GM18907 (cell line): ENCODE results near the gene ADAMTS16.

Source experiments
- ATAC-seq: cut with Tn5 transposase; IDR thresholded peaks from one replicate; pipeline ENCODE4 v1.9.1; 2021; ENCODE audit warnings: mild to moderate bottlenecking, moderate library complexity; ENCODE audit not compliant: unreplicated experiment

Gene ADAMTS16

GRCh38 chr5:5182508-5183188 lies 42.5 kb downstream of the ADAMTS16 start:
- no peak for ATAC-seq

GRCh38 chr5:5183189-5183699 lies 43.1 kb downstream of the ADAMTS16 start:
- no peak for ATAC-seq

- ATAC-seq, result no peak
Measured at GRCh38 chr5:5183933-5184332, 43.8 kb downstream of the ADAMTS16 start.

- ATAC-seq, result no peak
Measured at GRCh38 chr5:5188376-5189050, 48.4 kb downstream of the ADAMTS16 start.

- ATAC-seq, result no peak
Measured at GRCh38 chr5:5189051-5189430, 48.9 kb downstream of the ADAMTS16 start.

- no peak for ATAC-seq
Measured at GRCh38 chr5:5191906-5192305, 51.8 kb downstream of the ADAMTS16 start.

- ATAC-seq, result no peak
Measured at GRCh38 chr5:5192681-5193080, 52.6 kb downstream of the ADAMTS16 start.

GRCh38 chr5:5195128-5195918 lies 55.2 kb downstream of the ADAMTS16 start:
- ATAC-seq, result no peak

GRCh38 chr5:5198135-5198534 lies 58.0 kb downstream of the ADAMTS16 start:
- ATAC-seq, result no peak

- no peak for ATAC-seq
Measured at GRCh38 chr5:5198815-5199214, 58.7 kb downstream of the ADAMTS16 start.

GRCh38 chr5:5199495-5199894 lies 59.4 kb downstream of the ADAMTS16 start:
- no peak for ATAC-seq

GRCh38 chr5:5200133-5200532 lies 60.0 kb downstream of the ADAMTS16 start:
- no peak for ATAC-seq

- no peak for ATAC-seq
Measured at GRCh38 chr5:5202321-5202720, 62.2 kb downstream of the ADAMTS16 start.

GRCh38 chr5:5203451-5203850 lies 63.3 kb downstream of the ADAMTS16 start:
- no peak for ATAC-seq

- ATAC-seq, result no peak
Measured at GRCh38 chr5:5207828-5208227, 67.7 kb downstream of the ADAMTS16 start.

GRCh38 chr5:5209089-5209488 lies 69.0 kb downstream of the ADAMTS16 start:
- ATAC-seq, result no peak

- no peak for ATAC-seq
Measured at GRCh38 chr5:5209510-5210286, 69.6 kb downstream of the ADAMTS16 start.

GRCh38 chr5:5217371-5217770 lies 77.2 kb downstream of the ADAMTS16 start:
- peak; percentile 98 for ATAC-seq

- no peak for ATAC-seq
Measured at GRCh38 chr5:5218396-5218795, 78.3 kb downstream of the ADAMTS16 start.

GRCh38 chr5:5219541-5219940 lies 79.4 kb downstream of the ADAMTS16 start:
- no peak for ATAC-seq
